Chondrocyte (in vitro differentiated cells): Measurements from ENCODE around the gene KCNAB2. TPM values are rescaled to one million over a fixed set of nuclear protein-coding genes. Genes with fewer than 3 reads are reported as not detected.

Experiments
- DNase-seq: peaks from one replicate; pipeline ENCODE4 v3.0.0; 2021; ENCODE audit warnings: mixed read lengths, low spot score
- H3K27ac Mint-ChIP-seq: one replicate; pipeline ENCODE4 v1.8.0; 2021; ENCODE audit warnings: mild to moderate bottlenecking, moderate library complexity, mixed read lengths; ENCODE audit not compliant: unreplicated experiment
- H3K27me3 Mint-ChIP-seq: 2 replicates; pipeline ENCODE4 v1.8.0; 2021; ENCODE audit warnings: low read depth, mixed read lengths
- H3K36me3 Mint-ChIP-seq: 2 replicates; pipeline ENCODE4 v1.8.0; 2021; ENCODE audit warnings: low read depth, mixed read lengths
- H3K4me1 Mint-ChIP-seq: 2 replicates; pipeline ENCODE4 v1.8.0; 2021; ENCODE audit warnings: low read depth, mild to moderate bottlenecking, mixed read lengths
- H3K4me3 Mint-ChIP-seq: one replicate; pipeline ENCODE4 v1.8.0; 2021; ENCODE audit warnings: mild to moderate bottlenecking, moderate library complexity, mixed read lengths; ENCODE audit not compliant: unreplicated experiment
- H3K9me3 Mint-ChIP-seq: 2 replicates; pipeline ENCODE4 v1.8.0; 2021; ENCODE audit warnings: low read depth, mixed read lengths
- CTCF ChIP-seq: fragments of 200-600 bp; sonication (generic); IDR thresholded peaks from 2 replicates; pipeline ENCODE4 v1.5.0; 2021; ENCODE audit warnings: antibody characterized with exemption, mild to moderate bottlenecking, moderate library complexity
- total RNA-seq: library from RNA; stranded (reverse); gene quantifications from 3 replicates; pipeline ENCODE4 v1.2.1, GENCODE V29; 2021

KCNAB2 gene
- total RNA-seq, 1 donor from 2014 or later = 5.2 TPM

GRCh38 chr1:6121021-6121421 is 75.3 kb downstream of the KCNAB2 start:
- no peak for TF ChIP-seq CTCF
- peaks cover 1% of the 10 kb centered on the region for H3K36me3 Mint-ChIP-seq
- H3K4me1 Mint-ChIP-seq = peaks cover 4% of the 10 kb centered on the region
- H3K4me3 Mint-ChIP-seq = no peak overlapping the region
- H3K27me3 Mint-ChIP-seq = peaks cover 6% of the 10 kb centered on the region
- DNase-seq = peak; percentile 87
- H3K9me3 Mint-ChIP-seq = peaks cover 11% of the 10 kb centered on the region
- H3K27ac Mint-ChIP-seq = no peak overlapping the region

GRCh38 chr1:6121651-6122370 is 76.1 kb downstream of the KCNAB2 start:
- Mint-ChIP-seq H3K9me3 (peaks cover 8% of the 10 kb centered on the region), H3K36me3 (peaks cover 1% of the 10 kb centered on the region)

GRCh38 chr1:6123083-6123482 is 77.4 kb downstream of the KCNAB2 start:
- Mint-ChIP-seq H3K27ac (no peak overlapping the region), H3K4me1 (no peaks in the 10 kb centered on the region), H3K27me3 (peaks cover 11% of the 10 kb centered on the region), H3K9me3 (no peaks in the 10 kb centered on the region), H3K4me3 (no peak overlapping the region), H3K36me3 (peaks cover 1% of the 10 kb centered on the region)
- peak; percentile 29 for DNase-seq
- no peak for TF ChIP-seq CTCF

More at GRCh38 chr1:6121651-6122370, 76.1 kb downstream of the KCNAB2 start:
- DNase-seq = peak; percentile 83
- Mint-ChIP-seq H3K27me3 (peaks cover 10% of the 10 kb centered on the region), H3K4me1 (no peaks in the 10 kb centered on the region), H3K4me3 (no peak overlapping the region), H3K27ac (no peak overlapping the region)
- no peak for TF ChIP-seq CTCF

- H3K4me3 Mint-ChIP-seq = no peak overlapping the region
- TF ChIP-seq CTCF = no peak
- DNase-seq = peak; percentile 66
Observed at GRCh38 chr1:6123816-6124215, 78.1 kb downstream of the KCNAB2 start.

GRCh38 chr1:6124341-6124740 is 78.7 kb downstream of the KCNAB2 start:
- DNase-seq = peak; percentile 91
- H3K27ac Mint-ChIP-seq = no peak overlapping the region
- no peak for TF ChIP-seq CTCF
- no peaks in the 10 kb centered on the region for H3K36me3 Mint-ChIP-seq
- no peaks in the 10 kb centered on the region for H3K9me3 Mint-ChIP-seq
- no peaks in the 10 kb centered on the region for H3K4me1 Mint-ChIP-seq
- no peak overlapping the region for H3K4me3 Mint-ChIP-seq
- H3K27me3 Mint-ChIP-seq = peaks cover 11% of the 10 kb centered on the region

More at GRCh38 chr1:6123816-6124215, 78.1 kb downstream of the KCNAB2 start:
- Mint-ChIP-seq H3K27me3 (peaks cover 11% of the 10 kb centered on the region), H3K4me1 (no peaks in the 10 kb centered on the region), H3K9me3 (no peaks in the 10 kb centered on the region), H3K36me3 (no peaks in the 10 kb centered on the region), H3K27ac (no peak overlapping the region)
